SK-N-SH (cell line): ENCODE measurements around the gene CACNA2D3. TPM values are rescaled to one million over a fixed set of nuclear protein-coding genes. Genes with fewer than 3 reads are reported as not detected.

ENCODE experiments used
- CTCF ChIA-PET: fragments of 300-600, 350-600 bp; formaldehyde crosslinking; extraction: SDS; loops from one replicate; lab custom pipeline; 2021; lab: Yijun Ruan, JAX
- POLR2A ChIA-PET: fragments of 350-600 bp; sonication (Branson Sonifier 250); formaldehyde crosslinking; extraction: SDS; loops from one replicate; lab custom pipeline; 2020; ENCODE audit warnings: antibody characterized with exemption, inconsistent platforms; lab: Yijun Ruan, JAX
- DNase-seq: peaks from one replicate; pipeline ENCODE4 v3.0.0; 2012
- H2AFZ ChIP-seq: fragments of 200-600 bp; sonication (generic); 2 replicates; pipeline ENCODE4 v1.8.1; 2016; ENCODE audit warnings: antibody characterized with exemption, mild to moderate bottlenecking, low read depth
- H3F3A ChIP-seq: fragments of 200-600 bp; sonication (generic); replicated peaks from 2 replicates; pipeline ENCODE3; 2016; ENCODE audit warnings: antibody characterized with exemption, mild to moderate bottlenecking; ENCODE audit not compliant: insufficient read depth
- H3K27ac ChIP-seq, 2 experiments: fragments of 200-500 bp in 1 of 2; fragments of 200-600 bp in 1 of 2; sonication (Bioruptor generic) in 1 of 2; sonication (generic), shearing (Covaris generic) in 1 of 2; 2 replicates each; pipeline versions ENCODE4 v1.5.1 to v1.6.1; 2014 to 2016; ENCODE audit warnings: low read depth in 2 of 2, inconsistent platforms in 1 of 2, low read length in 1 of 2, mild to moderate bottlenecking in 1 of 2, mixed read lengths in 1 of 2
- H3K27me3 ChIP-seq: fragments of 200-600 bp; sonication (generic), shearing (Covaris generic); 2 replicates; pipeline ENCODE4 v1.6.1; 2016; ENCODE audit warnings: mixed run types; ENCODE audit not compliant: insufficient read depth
- H3K36me3 ChIP-seq, 2 experiments: fragments of 200-500 bp in 1 of 2; fragments of 200-600 bp in 1 of 2; sonication (Bioruptor generic) in 1 of 2; sonication (generic) in 1 of 2; replicated peaks in 1 of 2; 2 replicates each; pipeline versions ENCODE3 to v1.5.1; 2014 to 2016; ENCODE audit warnings: low read length in 1 of 2, mild to moderate bottlenecking in 1 of 2; ENCODE audit not compliant: insufficient read depth in 2 of 2, control insufficient read depth in 1 of 2
- H3K4me1 ChIP-seq, 2 experiments: fragments of 200-500 bp in 1 of 2; fragments of 200-600 bp in 1 of 2; sonication (Bioruptor generic) in 1 of 2; sonication (generic), shearing (Covaris generic) in 1 of 2; 2 replicates each; pipeline versions ENCODE4 v1.5.1 to v1.6.1; 2014 to 2016; ENCODE audit warnings: low read depth in 1 of 2, low read length in 1 of 2, mixed run types in 1 of 2; ENCODE audit not compliant: insufficient read depth in 2 of 2, control insufficient read depth in 1 of 2
- H3K4me2 ChIP-seq: fragments of 200-600 bp; sonication (generic), shearing (Covaris generic); 2 replicates; pipeline ENCODE4 v1.6.1; 2017; ENCODE audit warnings: mixed run types
- H3K4me3 ChIP-seq, 2 experiments: fragments of 200-500 bp in 1 of 2; fragments of 200-600 bp in 1 of 2; sonication (Bioruptor generic) in 1 of 2; sonication (generic), shearing (Covaris generic) in 1 of 2; 2 replicates each; pipeline versions ENCODE4 v1.5.1 to v1.8.1; 2014 to 2016; ENCODE audit warnings: low read depth in 2 of 2, inconsistent platforms in 1 of 2, low read length in 1 of 2, mild to moderate bottlenecking in 1 of 2, mixed read lengths in 1 of 2, moderate library complexity in 1 of 2
- H3K79me2 ChIP-seq: fragments of 200-600 bp; sonication (generic); 2 replicates; pipeline ENCODE4 v1.8.1; 2017; ENCODE audit warnings: mild to moderate bottlenecking; ENCODE audit not compliant: insufficient read depth
- H3K9ac ChIP-seq: fragments of 200-600 bp; sonication (generic); 2 replicates; pipeline ENCODE4 v1.6.1; 2017; ENCODE audit warnings: mixed run types
- H3K9me2 ChIP-seq: fragments of 200-600 bp; sonication (generic); 2 replicates; pipeline ENCODE4 v1.6.1; 2017; ENCODE audit warnings: mixed run types
- H3K9me3 ChIP-seq: fragments of 200-600 bp; sonication (generic); 2 replicates; pipeline ENCODE4 v1.6.1; 2017; ENCODE audit warnings: mixed run types, mild to moderate bottlenecking, moderate library complexity
- H4K20me1 ChIP-seq: fragments of 200-600 bp; sonication (generic); 2 replicates; pipeline ENCODE4 v1.6.1; 2017; ENCODE audit warnings: mild to moderate bottlenecking, mixed run types; ENCODE audit not compliant: insufficient read depth
- EP300 ChIP-seq, 2 experiments: IDR thresholded peaks; 2 replicates each; pipeline versions ENCODE4 v1.4.0 to v1.6.1; 2012; ENCODE audit warnings: borderline replicate concordance in 1 of 2, low read depth in 1 of 2, low read length in 1 of 2
- FOSL2 ChIP-seq: IDR thresholded peaks from 2 replicates; pipeline ENCODE4 v1.4.0; 2012; ENCODE audit warnings: low read depth, mild to moderate bottlenecking, moderate library complexity, borderline replicate concordance
- FOXJ3 ChIP-seq: sonication (generic); formaldehyde crosslinking; IDR thresholded peaks from 2 replicates; pipeline ENCODE4 v1.5.1; 2020; ENCODE audit warnings: mild to moderate bottlenecking, missing genetic modification reagents
- FOXM1 ChIP-seq: IDR thresholded peaks from 2 replicates; pipeline ENCODE4 v1.4.0; 2012; ENCODE audit warnings: low read depth, mild to moderate bottlenecking
- MEF2A ChIP-seq: IDR thresholded peaks from 2 replicates; pipeline ENCODE4 v1.4.0; 2012; ENCODE audit warnings: low read depth, borderline replicate concordance
- MXI1 ChIP-seq: IDR thresholded peaks from 2 replicates; pipeline ENCODE4 v1.6.1; 2012; ENCODE audit warnings: mild to moderate bottlenecking, low read depth, low read length, improper control_type of control experiment
- NRF1 ChIP-seq: IDR thresholded peaks from 2 replicates; pipeline ENCODE4 v1.6.1; 2012; ENCODE audit warnings: low read depth, mild to moderate bottlenecking, low read length
- POLR2AphosphoS5 ChIP-seq: IDR thresholded peaks from 2 replicates; pipeline ENCODE4 v1.6.1; 2012; ENCODE audit warnings: low read depth, low read length
- RFX5 ChIP-seq: IDR thresholded peaks from 2 replicates; pipeline ENCODE4 v1.6.1; 2012; ENCODE audit warnings: mild to moderate bottlenecking, improper control_type of control experiment, low read length
- RXRA ChIP-seq: IDR thresholded peaks from 2 replicates; pipeline ENCODE4 v1.4.0; 2012; ENCODE audit warnings: low read depth, mild to moderate bottlenecking, borderline replicate concordance
- TEAD4 ChIP-seq: IDR thresholded peaks from 2 replicates; pipeline ENCODE4 v1.4.0; 2012; ENCODE audit warnings: mild to moderate bottlenecking, borderline replicate concordance; ENCODE audit not compliant: insufficient read depth
- WGBS: methylation state at CpG from one replicate; pipeline ENCODE4 v1.1.6; 2017; ENCODE audit warnings: low lambda C conversion rate; 5-methylcytosine and 5-hydroxymethylcytosine counted together
- polyA plus RNA-seq, 3 experiments: library from polyadenylated mRNA; depleted of rRNA; stranded (reverse); fragments of >200 nt; gene quantifications; 2 replicates each; pipeline ENCODE4 v1.2.3, GENCODE V29; 2012
- TF ChIP-seq, protein P1 (sequence below): IDR thresholded peaks from 2 replicates; pipeline ENCODE4 v1.4.0; 2012; ENCODE audit warnings: low read depth, borderline replicate concordance
- TF ChIP-seq, protein P2 (sequence below): IDR thresholded peaks from 2 replicates; pipeline ENCODE4 v1.6.1; 2012; ENCODE audit warnings: mild to moderate bottlenecking, low read depth, low read length, moderate library complexity
- TF ChIP-seq, protein P3 (sequence below): IDR thresholded peaks from 2 replicates; pipeline ENCODE4; 2012
- TF ChIP-seq, protein P4 (sequence below): fragments of 150-350 bp; IDR thresholded peaks from 2 replicates; pipeline ENCODE4 v1.6.1; 2016; ENCODE audit warnings: mild to moderate bottlenecking, low read depth, low read length

CACNA2D3 gene
- polyA plus RNA-seq, 1 of the 3 experiments (the other 2 are of a cell fraction), result 0.15 TPM

DNA sequence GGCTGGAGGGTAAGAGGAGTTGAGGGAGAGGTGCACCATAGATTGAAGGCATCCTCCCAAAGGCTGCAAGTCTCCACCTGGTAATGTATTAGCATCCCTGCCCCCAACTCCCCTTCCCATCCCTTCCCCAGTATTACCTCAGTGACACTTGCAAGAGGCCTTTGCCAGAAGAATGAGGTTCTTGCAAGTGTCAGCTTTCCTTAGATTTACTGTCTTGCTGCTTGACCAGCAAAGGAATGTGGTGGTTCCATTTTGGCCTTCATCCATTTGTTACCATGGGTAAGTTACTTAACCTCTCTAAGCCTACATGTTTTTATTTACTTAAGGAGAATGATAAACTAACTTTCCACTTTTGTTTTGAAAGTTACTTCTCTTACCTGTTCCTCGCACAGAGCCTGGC lies 696.6 kb downstream of the CACNA2D3 start:
- TF ChIP-seq TEAD4, result no peak
- TF ChIP-seq POLR2AphosphoS5, result no peak
- TF ChIP-seq NRF1, result no peak
- TF ChIP-seq, protein P1, sequence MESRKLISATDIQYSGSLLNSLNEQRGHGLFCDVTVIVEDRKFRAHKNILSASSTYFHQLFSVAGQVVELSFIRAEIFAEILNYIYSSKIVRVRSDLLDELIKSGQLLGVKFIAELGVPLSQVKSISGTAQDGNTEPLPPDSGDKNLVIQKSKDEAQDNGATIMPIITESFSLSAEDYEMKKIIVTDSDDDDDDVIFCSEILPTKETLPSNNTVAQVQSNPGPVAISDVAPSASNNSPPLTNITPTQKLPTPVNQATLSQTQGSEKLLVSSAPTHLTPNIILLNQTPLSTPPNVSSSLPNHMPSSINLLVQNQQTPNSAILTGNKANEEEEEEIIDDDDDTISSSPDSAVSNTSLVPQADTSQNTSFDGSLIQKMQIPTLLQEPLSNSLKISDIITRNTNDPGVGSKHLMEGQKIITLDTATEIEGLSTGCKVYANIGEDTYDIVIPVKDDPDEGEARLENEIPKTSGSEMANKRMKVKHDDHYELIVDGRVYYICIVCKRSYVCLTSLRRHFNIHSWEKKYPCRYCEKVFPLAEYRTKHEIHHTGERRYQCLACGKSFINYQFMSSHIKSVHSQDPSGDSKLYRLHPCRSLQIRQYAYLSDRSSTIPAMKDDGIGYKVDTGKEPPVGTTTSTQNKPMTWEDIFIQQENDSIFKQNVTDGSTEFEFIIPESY, result no peak
- no peak for TF ChIP-seq FOXM1
- TF ChIP-seq EP300 (IDR thresholded peaks at IDR 0.05; ENCODE audit: borderline replicate concordance in 1 of 2, low read depth in 1 of 2, low read length in 1 of 2), result no peak
- no peak for TF ChIP-seq RFX5
- TF ChIP-seq MEF2A, result no peak
- TF ChIP-seq MXI1, result no peak
- TF ChIP-seq FOXJ3 (CRISPR knock-in tag), result no peak
- TF ChIP-seq, protein P2, sequence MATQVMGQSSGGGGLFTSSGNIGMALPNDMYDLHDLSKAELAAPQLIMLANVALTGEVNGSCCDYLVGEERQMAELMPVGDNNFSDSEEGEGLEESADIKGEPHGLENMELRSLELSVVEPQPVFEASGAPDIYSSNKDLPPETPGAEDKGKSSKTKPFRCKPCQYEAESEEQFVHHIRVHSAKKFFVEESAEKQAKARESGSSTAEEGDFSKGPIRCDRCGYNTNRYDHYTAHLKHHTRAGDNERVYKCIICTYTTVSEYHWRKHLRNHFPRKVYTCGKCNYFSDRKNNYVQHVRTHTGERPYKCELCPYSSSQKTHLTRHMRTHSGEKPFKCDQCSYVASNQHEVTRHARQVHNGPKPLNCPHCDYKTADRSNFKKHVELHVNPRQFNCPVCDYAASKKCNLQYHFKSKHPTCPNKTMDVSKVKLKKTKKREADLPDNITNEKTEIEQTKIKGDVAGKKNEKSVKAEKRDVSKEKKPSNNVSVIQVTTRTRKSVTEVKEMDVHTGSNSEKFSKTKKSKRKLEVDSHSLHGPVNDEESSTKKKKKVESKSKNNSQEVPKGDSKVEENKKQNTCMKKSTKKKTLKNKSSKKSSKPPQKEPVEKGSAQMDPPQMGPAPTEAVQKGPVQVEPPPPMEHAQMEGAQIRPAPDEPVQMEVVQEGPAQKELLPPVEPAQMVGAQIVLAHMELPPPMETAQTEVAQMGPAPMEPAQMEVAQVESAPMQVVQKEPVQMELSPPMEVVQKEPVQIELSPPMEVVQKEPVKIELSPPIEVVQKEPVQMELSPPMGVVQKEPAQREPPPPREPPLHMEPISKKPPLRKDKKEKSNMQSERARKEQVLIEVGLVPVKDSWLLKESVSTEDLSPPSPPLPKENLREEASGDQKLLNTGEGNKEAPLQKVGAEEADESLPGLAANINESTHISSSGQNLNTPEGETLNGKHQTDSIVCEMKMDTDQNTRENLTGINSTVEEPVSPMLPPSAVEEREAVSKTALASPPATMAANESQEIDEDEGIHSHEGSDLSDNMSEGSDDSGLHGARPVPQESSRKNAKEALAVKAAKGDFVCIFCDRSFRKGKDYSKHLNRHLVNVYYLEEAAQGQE, result no peak
- TF ChIP-seq, protein P3, sequence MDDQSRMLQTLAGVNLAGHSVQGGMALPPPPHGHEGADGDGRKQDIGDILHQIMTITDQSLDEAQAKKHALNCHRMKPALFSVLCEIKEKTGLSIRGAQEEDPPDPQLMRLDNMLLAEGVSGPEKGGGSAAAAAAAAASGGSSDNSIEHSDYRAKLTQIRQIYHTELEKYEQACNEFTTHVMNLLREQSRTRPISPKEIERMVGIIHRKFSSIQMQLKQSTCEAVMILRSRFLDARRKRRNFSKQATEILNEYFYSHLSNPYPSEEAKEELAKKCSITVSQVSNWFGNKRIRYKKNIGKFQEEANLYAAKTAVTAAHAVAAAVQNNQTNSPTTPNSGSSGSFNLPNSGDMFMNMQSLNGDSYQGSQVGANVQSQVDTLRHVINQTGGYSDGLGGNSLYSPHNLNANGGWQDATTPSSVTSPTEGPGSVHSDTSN, result no peak
- TF ChIP-seq, protein P4, sequence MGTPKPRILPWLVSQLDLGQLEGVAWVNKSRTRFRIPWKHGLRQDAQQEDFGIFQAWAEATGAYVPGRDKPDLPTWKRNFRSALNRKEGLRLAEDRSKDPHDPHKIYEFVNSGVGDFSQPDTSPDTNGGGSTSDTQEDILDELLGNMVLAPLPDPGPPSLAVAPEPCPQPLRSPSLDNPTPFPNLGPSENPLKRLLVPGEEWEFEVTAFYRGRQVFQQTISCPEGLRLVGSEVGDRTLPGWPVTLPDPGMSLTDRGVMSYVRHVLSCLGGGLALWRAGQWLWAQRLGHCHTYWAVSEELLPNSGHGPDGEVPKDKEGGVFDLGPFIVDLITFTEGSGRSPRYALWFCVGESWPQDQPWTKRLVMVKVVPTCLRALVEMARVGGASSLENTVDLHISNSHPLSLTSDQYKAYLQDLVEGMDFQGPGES, result no peak
- TF ChIP-seq RXRA, result no peak
- TF ChIP-seq FOSL2, result no peak
- TF ChIP-seq, all 33 proteins: peak for 0
- H3F3A ChIP-seq, result no peaks in the 10 kb centered on the region
- ChIA-PET POLR2A (no interaction called here), CTCF (no interaction called here)
- no peaks in the 10 kb centered on the region for H4K20me1 ChIP-seq
- H3K27ac ChIP-seq, result no peak overlapping the region
- H3K79me2 ChIP-seq, result no peaks in the 10 kb centered on the region
- no peak overlapping the region for H3K4me2 ChIP-seq
- no peaks in the 10 kb centered on the region for H3K4me1 ChIP-seq
- H3K4me3 ChIP-seq, result no peak overlapping the region
- no peaks in the 10 kb centered on the region for H3K36me3 ChIP-seq
- 85% methylated on average over 1 of the region's 1 CpG for WGBS
- no peak overlapping the region for H3K9ac ChIP-seq
- DNase-seq, result no peak
- no peaks in the 10 kb centered on the region for H3K9me3 ChIP-seq
- no peak overlapping the region for H2AFZ ChIP-seq
- H3K9me2 ChIP-seq, result no peaks in the 10 kb centered on the region
- H3K27me3 ChIP-seq, result no peaks in the 10 kb centered on the region
